GM23338 (cell line): ENCODE measurements around the gene IL17REL. TPM values are rescaled to one million over a fixed set of nuclear protein-coding genes. Genes with fewer than 3 reads are reported as not detected.

Experiments
- ATAC-seq: fragments of 200-7000 bp; cut with Tn5 transposase; 3 replicates; pipeline ENCODE4 v1.9.1; 2020
- DNase-seq: peaks from one replicate; pipeline ENCODE4 v3.0.0-alpha.2; 2015; ENCODE audit warnings: low spot score
- H2AFZ ChIP-seq: fragments of 200-600 bp; sonication (generic); 2 replicates; pipeline ENCODE4 v1.8.0; 2016; ENCODE audit warnings: antibody characterized with exemption, mild to moderate bottlenecking, moderate library complexity
- H3F3A ChIP-seq: fragments of 200-600 bp; sonication (generic); replicated peaks from 2 replicates; pipeline ENCODE4 v1.8.0; 2017; ENCODE audit warnings: antibody characterized with exemption, mixed run types, low read depth
- H3K27ac ChIP-seq: fragments of 200-600 bp; sonication (generic); 2 replicates; pipeline ENCODE4 v1.6.1; 2016; ENCODE audit warnings: low read depth
- H3K27me3 ChIP-seq: fragments of 200-600 bp; sonication (generic); 2 replicates; pipeline ENCODE4 v1.8.0; 2016; ENCODE audit warnings: mild to moderate bottlenecking, mixed run types, moderate library complexity; ENCODE audit not compliant: insufficient read depth
- H3K36me3 ChIP-seq: fragments of 200-600 bp; sonication (generic); 2 replicates; pipeline ENCODE4 v1.8.0; 2016; ENCODE audit warnings: mild to moderate bottlenecking; ENCODE audit not compliant: insufficient read depth
- H3K4me1 ChIP-seq: fragments of 200-600 bp; sonication (generic); 2 replicates; pipeline ENCODE4 v1.8.0; 2016; ENCODE audit warnings: mild to moderate bottlenecking, moderate library complexity; ENCODE audit not compliant: insufficient read depth
- H3K4me2 ChIP-seq: fragments of 200-600 bp; sonication (generic); 2 replicates; pipeline ENCODE4 v1.7.1; 2017; ENCODE audit warnings: mixed run types
- H3K4me3 ChIP-seq: fragments of 200-600 bp; sonication (generic); 2 replicates; pipeline ENCODE4 v1.6.1; 2016; ENCODE audit warnings: mixed run types
- H3K79me2 ChIP-seq: fragments of 200-600 bp; sonication (generic); replicated peaks from 2 replicates; pipeline ENCODE4 v1.8.0; 2017; ENCODE audit warnings: mild to moderate bottlenecking; ENCODE audit not compliant: insufficient read depth
- H3K9me2 ChIP-seq: fragments of 200-600 bp; sonication (generic); 2 replicates; pipeline ENCODE4 v1.8.0; 2017; ENCODE audit not compliant: insufficient read depth
- H4K20me1 ChIP-seq: fragments of 200-600 bp; sonication (generic); replicated peaks from 2 replicates; pipeline ENCODE4 v1.8.0; 2017; ENCODE audit warnings: mild to moderate bottlenecking; ENCODE audit not compliant: insufficient read depth
- H3K27ac Mint-ChIP-seq: 2 replicates; pipeline ENCODE4 v1.8.0; 2020; ENCODE audit warnings: inconsistent platforms, mild to moderate bottlenecking, moderate library complexity, mixed read lengths
- H3K27me3 Mint-ChIP-seq: 3 replicates; pipeline ENCODE4 v1.8.0; 2022; ENCODE audit warnings: low read depth, mild to moderate bottlenecking, moderate library complexity, mixed read lengths, inconsistent platforms; ENCODE audit not compliant: insufficient read depth, poor library complexity
- H3K36me3 Mint-ChIP-seq: 3 replicates; pipeline ENCODE4 v1.8.0; 2021; ENCODE audit warnings: low read depth, mild to moderate bottlenecking, inconsistent platforms, moderate library complexity, mixed read lengths
- H3K4me1 Mint-ChIP-seq: 3 replicates; pipeline ENCODE4 v1.8.0; 2020; ENCODE audit warnings: mild to moderate bottlenecking, inconsistent platforms, mixed read lengths
- H3K4me3 Mint-ChIP-seq: 3 replicates; pipeline ENCODE4 v1.8.0; 2021; ENCODE audit warnings: moderate library complexity, mild to moderate bottlenecking, inconsistent platforms, mixed read lengths
- H3K9me3 Mint-ChIP-seq: 3 replicates; pipeline ENCODE4 v1.8.0; 2020; ENCODE audit warnings: moderate library complexity, mild to moderate bottlenecking, inconsistent platforms, mixed read lengths
- CREB1 ChIP-seq: fragments of 250-450 bp; sonication (Bioruptor Pico); IDR thresholded peaks from 2 replicates; pipeline ENCODE4 v1.5.0; 2020; ENCODE audit warnings: low read depth, mild to moderate bottlenecking, moderate library complexity
- CTCF ChIP-seq, 2 experiments: fragments of 200-600 bp in 1 of 2; sonication (generic) in 1 of 2; conservative IDR thresholded peaks; 2 replicates each; pipeline versions ENCODE4 v1.5.1 to v1.6.1; 2016 to 2017; ENCODE audit warnings: antibody characterized with exemption in 2 of 2, low read depth in 2 of 2, mild to moderate bottlenecking in 2 of 2, moderate library complexity in 1 of 2
- POLR2AphosphoS5 ChIP-seq: IDR thresholded peaks from 2 replicates; pipeline ENCODE4 v1.6.1; 2016; ENCODE audit warnings: antibody characterized with exemption, low read depth
- ZNF114 ChIP-seq: fragments of 250-450 bp; sonication (Bioruptor Pico); IDR thresholded peaks from 2 replicates; pipeline ENCODE4 v1.5.0; 2020; ENCODE audit warnings: mild to moderate bottlenecking, moderate library complexity
- ZNF331 ChIP-seq: fragments of 250-450 bp; sonication (Bioruptor Pico); IDR thresholded peaks from 2 replicates; pipeline ENCODE4 v1.5.0; 2020; ENCODE audit warnings: low read depth, mild to moderate bottlenecking, moderate library complexity
- polyA plus RNA-seq: library from polyadenylated mRNA; unstranded; fragments of >200 nt; fragmentation: Nextera tagmentation; extraction: Ambion mirVana; gene quantifications from 2 replicates; pipeline ENCODE4 v1.2.1, GENCODE V29; 2016
- total RNA-seq: library from RNA; depleted of rRNA; stranded (reverse); fragments of >200 nt; shearing (Covaris generic); gene quantifications from 2 replicates; pipeline ENCODE4 v1.2.3, GENCODE V29; 2014

Gene IL17REL
- total and polyA plus RNA-seq, 2 experiments from 2014 or later: 0.31 TPM; not detected in 1

- no peaks in the 10 kb centered on the region for H3K36me3 Mint-ChIP-seq
- no peaks in the 10 kb centered on the region for H3K4me1 ChIP-seq
- peak; percentile 10 for ATAC-seq
- DNase-seq: no peak
- peaks cover 12% of the 10 kb centered on the region for H3K4me1 Mint-ChIP-seq
- no peak overlapping the region for H3K4me2 ChIP-seq
- H3K4me3 Mint-ChIP-seq: no peak overlapping the region
- 0 out of 2 replicates have a peak, but pooled peaks cover 3% of the 10 kb centered on the region for H3F3A ChIP-seq
- H3K36me3 ChIP-seq: no peaks in the 10 kb centered on the region
- H3K27me3 Mint-ChIP-seq: peaks cover 25% of the 10 kb centered on the region
- no peaks in the 10 kb centered on the region for H3K9me2 ChIP-seq
- no peak overlapping the region for H3K27ac Mint-ChIP-seq
- H3K79me2 ChIP-seq: no peaks in the 10 kb centered on the region
- peaks cover 3% of the 10 kb centered on the region; the same call in 1 of the 3 replicates for H3K9me3 Mint-ChIP-seq
- H3K27ac ChIP-seq: no peak overlapping the region
- no peaks in the 10 kb centered on the region for H4K20me1 ChIP-seq
- H2AFZ ChIP-seq: no peak overlapping the region
- peaks cover 15% of the 10 kb centered on the region for H3K27me3 ChIP-seq
- no peak overlapping the region for H3K4me3 ChIP-seq
- TF ChIP-seq CTCF (conservative IDR thresholded peaks at IDR 0.05; ENCODE audit: low read depth in 2 of 2): peak in 1 of 2 experiments; percentile 24; a peak in 1 of 4 replicates
- no peak for TF ChIP-seq CREB1 (CRISPR knock-in tag)
These were observed 11.0 kb downstream of the IL17REL start for GRCh38 chr22:50001388-50002231.

- TF ChIP-seq CREB1 (CRISPR knock-in tag) (no peak), POLR2AphosphoS5 (no peak), ZNF331 (no peak), ZNF114 (CRISPR knock-in tag) (no peak)
- no peaks in the 10 kb centered on the region for H4K20me1 ChIP-seq
- ATAC-seq: no peak; the same call in 1 of the 3 replicates
- H3K27me3 ChIP-seq: peaks cover 15% of the 10 kb centered on the region
- peaks cover 3% of the 10 kb centered on the region; the same call in 1 of the 3 replicates for H3K9me3 Mint-ChIP-seq
- no peak overlapping the region for H2AFZ ChIP-seq
- no peak overlapping the region for H3K4me3 Mint-ChIP-seq
- H3K4me2 ChIP-seq: no peak overlapping the region
- no peaks in the 10 kb centered on the region for H3K4me1 ChIP-seq
- H3F3A ChIP-seq: 0 out of 2 replicates have a peak, but pooled peaks cover 3% of the 10 kb centered on the region
- no peaks in the 10 kb centered on the region for H3K9me2 ChIP-seq
- H3K27me3 Mint-ChIP-seq: peaks cover 25% of the 10 kb centered on the region
- no peak overlapping the region for H3K27ac ChIP-seq
- H3K27ac Mint-ChIP-seq: no peak overlapping the region
- no peaks in the 10 kb centered on the region for H3K79me2 ChIP-seq
- H3K4me1 Mint-ChIP-seq: peaks cover 12% of the 10 kb centered on the region
- H3K36me3 Mint-ChIP-seq: no peaks in the 10 kb centered on the region
- H3K36me3 ChIP-seq: no peaks in the 10 kb centered on the region
- no peak for DNase-seq
- no peak overlapping the region for H3K4me3 ChIP-seq
These were observed 11.8 kb downstream of the IL17REL start for GRCh38 chr22:50000587-50001387.
